CD4-positive, alpha-beta T cell treated with Interleukin-2 at 100 ng/mL for 4 hours (primary cell): ENCODE measurements around the gene SNTG2.

Experiments used
- DNase-seq: peaks from one replicate; pipeline ENCODE4 v3.0.0-alpha.2; 2020; ENCODE audit warnings: low spot score

Gene SNTG2

DNA sequence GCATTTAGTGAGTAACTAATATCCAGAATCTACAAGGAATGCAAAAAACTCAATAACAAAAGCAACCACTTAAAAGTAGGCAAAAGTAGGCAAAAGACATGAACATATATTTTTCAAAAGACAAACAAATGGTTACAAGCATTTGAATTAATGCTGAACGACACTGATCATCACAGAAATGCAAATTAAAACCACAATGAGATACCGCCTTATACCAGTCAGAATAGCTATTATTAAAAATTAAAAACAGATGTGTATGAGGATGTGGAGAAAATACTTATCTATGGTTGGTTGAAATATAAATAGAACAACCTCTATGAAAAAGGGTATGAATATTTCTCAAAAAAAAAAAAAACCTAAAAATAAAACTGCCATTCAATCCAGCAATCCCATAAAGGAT lies 51.7 kb downstream of the SNTG2 start:
- DNase-seq: no peak

DNA sequence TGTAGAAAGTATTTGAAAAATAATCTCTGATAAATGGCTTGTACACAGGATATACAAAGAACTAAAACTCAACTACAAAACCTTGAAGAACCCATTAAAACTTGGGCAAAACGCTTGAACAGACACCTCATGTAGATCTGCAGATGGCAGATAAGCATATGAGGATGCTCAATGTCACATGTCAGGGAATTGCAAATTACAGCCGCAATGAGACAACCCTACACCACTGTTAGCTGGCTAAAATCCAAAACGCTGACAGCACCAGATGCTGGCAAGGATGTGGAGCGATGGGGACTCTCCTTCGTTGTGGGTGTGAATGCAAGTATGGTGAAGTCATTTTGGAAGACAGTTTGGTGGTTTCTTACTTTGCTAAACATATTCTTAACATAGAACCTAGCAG lies 53.7 kb downstream of the SNTG2 start:
- DNase-seq: no peak

DNA sequence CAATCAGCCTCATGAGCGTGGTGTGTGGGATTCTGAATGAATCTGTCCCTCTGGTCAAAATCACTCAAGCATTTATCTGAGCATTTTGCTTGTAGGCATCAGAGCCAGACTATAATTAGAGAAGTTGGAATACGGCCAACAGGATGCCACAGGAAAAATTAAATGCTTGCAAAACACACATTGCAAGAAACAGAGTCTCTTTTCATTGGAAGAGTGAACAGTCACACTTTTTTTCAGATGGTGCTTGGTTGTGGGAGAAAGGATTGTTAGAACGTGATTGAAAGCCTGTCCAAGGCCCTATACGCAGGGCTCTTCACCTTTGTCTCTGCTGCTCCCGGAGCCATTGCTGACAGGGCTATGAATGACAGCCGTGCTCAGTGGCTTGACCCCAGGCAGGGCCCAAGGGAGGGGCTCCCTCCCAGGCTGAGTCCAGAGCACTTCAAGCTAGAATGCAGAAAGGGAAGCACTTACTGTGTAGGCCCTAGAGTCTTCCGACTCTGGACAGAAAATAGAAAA lies 59.8 kb downstream of the SNTG2 start:
- no peak for DNase-seq

DNA sequence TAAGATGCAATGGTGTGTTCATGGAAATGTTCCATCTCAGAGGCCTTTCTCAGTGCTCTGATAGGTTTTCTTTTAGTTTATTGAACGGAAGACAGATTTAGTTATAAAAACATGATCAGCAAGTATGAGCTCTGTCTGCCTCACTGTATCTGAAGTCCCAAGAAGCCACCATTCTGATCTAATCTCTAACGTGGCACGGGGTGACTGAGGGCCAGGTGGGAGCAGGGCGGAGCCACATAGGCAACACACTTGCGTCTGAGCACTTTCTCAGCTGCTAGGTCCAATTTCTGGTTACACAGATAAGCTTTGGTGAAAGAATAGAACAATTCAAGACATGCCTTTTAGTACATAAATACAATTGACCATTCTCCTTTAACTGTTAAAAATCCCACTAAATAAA lies 60.4 kb downstream of the SNTG2 start:
- DNase-seq: no peak

DNA sequence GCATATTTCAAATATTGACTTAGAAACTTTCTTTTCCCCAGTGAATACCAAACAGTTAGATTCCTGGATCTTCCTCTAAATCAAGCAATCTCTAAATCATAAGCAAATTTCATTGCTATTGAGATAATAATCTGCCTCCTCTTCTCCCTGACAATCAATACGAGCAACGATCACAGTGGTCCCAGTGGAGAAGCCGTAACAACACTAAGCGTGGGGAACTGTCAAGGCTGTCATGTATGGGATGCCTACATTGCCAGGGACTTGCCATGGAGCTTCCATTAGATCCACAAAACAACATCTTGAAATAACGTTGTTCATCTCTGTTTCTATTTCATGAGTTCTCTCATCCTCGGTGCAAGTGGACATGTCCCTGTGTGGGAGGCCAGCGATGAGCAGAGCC lies 61.3 kb downstream of the SNTG2 start:
- DNase-seq: no peak

DNA sequence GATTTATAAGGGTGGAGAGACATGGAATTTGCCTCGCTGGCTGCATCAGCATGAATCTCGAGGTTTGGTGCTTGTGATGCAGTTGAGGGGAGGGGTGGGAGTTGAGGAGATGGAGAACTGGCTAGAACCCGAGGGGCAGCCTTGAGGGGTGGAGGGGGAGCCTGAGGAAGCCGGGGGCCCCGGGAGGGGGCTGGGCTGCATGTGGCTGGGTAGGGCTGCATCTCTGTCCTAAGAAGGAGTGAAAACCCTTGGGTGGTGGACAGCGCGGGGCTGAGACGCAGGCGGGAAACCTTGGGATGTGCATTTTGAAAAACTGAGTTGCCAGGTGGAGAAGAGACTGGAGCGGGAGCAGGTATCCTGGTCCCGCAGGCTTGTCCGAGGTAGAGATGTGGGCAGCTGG lies 64.2 kb downstream of the SNTG2 start:
- no peak for DNase-seq

DNA sequence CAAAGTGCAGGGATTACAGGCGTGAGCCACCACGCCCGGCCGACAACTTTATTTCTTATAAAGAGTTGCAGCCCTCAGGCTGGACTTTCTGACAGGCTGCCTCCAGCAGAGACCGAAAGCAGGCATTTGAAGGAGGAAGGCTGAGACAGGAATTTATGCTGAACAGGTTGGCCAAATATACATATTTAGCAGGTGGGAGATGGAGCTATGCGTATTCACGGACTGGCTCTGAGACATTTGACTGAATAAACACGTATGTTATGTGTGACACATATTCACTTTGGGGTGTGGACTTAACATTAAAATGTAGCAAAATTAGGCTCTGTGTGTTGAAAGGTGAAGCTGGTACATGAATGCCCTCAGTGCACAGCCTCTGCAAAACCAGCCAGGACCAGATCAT lies 65.9 kb downstream of the SNTG2 start:
- no peak for DNase-seq

DNA sequence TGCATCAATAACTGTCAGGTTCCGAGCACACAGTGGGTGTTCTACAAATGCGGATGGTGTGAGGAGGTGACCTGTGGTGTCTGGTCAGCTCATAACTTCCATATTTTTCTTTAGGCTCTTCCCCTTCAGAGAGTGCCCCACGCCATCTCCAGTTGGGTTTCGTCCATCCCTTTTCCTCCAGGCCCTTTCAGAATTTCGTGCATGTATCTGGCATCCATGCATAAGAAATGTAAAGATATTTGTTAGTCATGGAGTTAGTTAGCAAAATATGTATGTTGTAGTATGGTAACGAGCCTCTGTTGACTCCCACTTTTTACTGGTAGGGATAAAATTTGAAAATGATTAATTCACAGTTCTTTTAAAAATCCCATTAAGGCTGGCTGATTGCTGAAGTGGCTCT lies 67.2 kb downstream of the SNTG2 start:
- DNase-seq: no peak

DNA sequence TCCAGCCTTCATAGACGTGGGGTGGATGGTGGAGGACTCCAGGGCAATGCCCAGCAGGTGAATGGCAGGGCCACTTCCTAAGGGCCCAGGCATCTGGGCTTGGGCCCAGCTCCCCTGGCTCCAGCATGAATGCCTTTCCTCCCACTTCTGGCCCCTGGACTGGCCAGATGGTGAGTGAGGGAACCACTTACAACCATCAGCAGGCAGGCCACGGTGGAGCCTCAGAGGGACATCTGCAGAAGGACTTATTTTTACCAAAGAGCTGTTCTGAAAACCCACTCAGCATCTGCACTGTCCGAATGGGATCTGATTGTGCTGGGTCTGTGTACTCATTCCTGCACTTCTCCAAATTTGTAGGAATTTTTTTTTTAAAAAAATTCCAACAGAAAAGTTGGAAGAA lies 69.6 kb downstream of the SNTG2 start:
- no peak for DNase-seq

DNA sequence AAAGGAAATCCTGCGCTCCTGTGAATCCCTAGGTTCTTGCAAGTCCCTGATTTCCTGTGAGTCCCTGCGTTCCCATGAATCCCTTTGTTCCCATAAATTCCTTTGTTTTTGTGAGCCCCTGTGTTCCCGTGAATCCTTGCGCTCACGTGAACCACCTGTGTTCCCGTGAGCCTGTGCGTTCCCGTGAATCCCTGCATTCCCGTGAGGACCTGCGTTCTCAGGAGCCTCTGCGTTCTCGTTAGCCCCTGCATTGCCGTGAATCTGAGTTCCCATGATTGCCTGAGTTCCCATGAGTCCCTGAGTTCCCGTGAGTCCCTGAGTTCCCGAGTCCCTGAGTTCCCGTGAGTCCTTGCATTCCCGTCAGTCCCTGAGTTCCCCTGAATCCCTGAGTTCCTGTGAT lies 71.5 kb downstream of the SNTG2 start:
- DNase-seq: no peak

DNA sequence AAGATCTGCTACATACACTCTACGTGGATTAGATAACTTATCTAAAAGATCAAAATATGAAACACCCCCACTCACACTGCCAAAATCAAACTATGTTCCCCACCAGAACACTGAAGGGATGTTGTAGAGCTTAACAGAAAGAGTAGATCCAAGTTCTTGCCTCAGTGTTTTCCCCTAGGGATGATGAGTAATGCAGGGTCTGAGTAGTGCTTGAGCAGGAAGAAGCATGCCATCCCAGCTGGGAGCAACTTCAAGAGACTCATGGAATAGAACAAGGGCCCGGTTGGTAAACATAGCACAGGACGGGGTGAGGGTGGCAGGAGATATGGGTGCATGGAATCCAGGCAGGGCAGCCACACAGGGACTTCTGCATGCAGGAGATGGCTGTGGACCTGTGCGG lies 74.3 kb downstream of the SNTG2 start:
- no peak for DNase-seq

DNA sequence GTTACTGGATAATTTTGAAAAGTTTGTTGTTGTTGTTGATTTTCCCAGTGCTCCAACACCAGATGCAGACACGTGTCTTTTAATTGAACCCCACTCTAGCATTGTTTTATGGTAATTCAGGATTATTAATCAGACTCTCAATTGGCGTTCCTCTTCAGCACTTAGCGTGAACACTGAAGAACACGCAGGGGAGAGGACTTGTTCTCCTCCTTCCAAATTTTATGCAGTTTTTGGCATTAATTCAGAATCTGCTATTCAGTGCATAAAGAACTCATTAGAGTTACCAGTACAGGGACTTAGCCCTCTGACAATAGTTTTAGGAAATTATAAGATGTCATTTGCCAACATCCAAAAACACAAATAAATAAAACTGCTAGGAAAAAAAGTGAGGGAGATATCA lies 75.5 kb downstream of the SNTG2 start:
- no peak for DNase-seq

DNA sequence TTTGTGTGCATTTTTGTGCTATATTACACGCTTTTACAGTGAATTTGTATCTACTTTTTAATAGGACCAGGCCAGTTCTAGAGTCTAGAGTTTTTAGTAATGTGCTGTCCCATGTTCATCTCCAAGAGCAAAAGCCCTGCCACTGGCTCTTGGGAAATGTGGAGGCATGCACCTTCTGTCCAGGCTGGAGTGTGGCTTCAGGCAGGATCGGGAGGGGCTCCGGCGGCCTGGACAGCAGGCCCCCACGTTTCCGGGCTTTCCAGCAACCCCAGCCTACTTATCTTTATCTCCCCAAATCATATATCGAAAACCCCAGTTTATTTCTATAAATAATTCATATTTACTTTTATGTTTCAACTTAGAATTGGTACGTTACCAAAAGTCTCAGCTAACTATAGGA lies 78.2 kb downstream of the SNTG2 start:
- no peak for DNase-seq

DNA sequence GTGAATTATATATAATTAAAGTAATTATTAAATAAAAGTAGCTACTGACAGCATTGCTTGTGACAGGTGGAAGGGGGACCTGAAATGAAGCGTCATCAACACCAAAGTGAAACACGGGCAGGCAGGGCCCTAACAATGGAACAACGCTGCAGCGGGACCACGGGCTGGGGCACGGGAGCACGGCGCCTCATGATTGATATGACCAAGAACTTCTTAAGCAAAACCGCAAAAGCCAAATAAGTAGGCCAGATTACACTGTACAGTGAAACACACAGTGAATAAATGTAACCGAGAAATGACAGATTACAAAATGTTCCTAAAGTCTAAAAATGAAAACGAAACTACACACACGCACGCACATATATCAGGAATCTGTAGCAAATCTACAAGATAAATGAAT lies 81.4 kb downstream of the SNTG2 start:
- DNase-seq: peak; percentile 16

DNA sequence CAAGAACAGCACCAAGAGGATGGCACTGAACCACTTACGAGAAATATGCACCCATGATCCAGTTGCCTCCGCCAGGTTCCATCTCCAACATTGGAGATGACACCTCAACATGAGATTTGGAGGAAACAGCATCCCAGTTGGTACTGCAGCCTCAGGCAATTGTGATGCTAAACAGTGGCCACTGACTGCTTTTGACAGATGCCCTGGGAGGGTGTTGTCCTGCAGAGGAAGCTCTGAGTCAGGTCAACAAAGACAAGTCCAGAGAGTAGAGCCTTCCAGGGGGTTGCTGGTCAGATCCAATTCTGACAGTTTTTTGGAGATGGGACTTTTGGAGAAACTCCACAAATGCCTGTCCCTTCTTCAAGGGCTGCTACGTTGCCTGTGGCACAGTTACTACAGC lies 82.4 kb downstream of the SNTG2 start:
- DNase-seq: no peak

DNA sequence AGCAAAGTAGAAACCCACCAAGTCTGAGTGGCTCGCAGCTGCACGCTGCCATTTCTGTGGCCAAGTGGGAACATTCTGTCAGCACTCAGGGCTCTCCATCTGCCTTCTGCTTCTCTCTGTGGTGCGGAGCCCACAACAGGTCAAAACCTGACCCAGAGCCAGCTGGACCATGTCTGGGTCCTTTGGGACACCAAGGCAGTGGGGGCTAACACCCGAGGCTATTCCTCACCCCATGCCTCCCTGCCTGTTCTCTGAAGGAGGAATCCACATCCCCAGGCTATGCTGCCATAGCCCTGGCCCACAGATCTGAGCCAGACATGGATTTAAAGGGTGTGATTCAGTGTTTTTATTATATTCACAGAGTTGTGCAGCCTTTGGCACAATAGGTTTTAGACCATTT lies 86.4 kb downstream of the SNTG2 start:
- DNase-seq: no peak

DNA sequence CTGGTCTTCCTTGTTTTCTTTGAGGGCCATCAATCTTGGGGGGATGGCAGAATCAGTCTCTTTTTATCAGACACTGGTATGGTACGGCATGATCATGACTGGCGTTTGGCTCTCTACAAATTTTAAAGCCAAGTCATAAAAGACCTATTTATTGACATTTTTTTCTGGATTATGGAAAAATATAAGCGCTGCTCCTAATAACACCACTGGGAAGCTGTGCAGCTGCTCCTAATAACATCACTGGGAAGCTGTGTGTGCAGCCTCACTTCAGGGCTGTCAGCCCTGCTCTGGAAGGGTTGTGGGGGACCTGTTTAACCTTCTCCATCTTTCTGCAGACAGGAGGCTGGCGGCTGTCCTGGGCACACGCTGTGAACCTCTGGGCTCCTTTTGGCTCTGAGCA lies 88.9 kb downstream of the SNTG2 start:
- DNase-seq: no peak

DNA sequence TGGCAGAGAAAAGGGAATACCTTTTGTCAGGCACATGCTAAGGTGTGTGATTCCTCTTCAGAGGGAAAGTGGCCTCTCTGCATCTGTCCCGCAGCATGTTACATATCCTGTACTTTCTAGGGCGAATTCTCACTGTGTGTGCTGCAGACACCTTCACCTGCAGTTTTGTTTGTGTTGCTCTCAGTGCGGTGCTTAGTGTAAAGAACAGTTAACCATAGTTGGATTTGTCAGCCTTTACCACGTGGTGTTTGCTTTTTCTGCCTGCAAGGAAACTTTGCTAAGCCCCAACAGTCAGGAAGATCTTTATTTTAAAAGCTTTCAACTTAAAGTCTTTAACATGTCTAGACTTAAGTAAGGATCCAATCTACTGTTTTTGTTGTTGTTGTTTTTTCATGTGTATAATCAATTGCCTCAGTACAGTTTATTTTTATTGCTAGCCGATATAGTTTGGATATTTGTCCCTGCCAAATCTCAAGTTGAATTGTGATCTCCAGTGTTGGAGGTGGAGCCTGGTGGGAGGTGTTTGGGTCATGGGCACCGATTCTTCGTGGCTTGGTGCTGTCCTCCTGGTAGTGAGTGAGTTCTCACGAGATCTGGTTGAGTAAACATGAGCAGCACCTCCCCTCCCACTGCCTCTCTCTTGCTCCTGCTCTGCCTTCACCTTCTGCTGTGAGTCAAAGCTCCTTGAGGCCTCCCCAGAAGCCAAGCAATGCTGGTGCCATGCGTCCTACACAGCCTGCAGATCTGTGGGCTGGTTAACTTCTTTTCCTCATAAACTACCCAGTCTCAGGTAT lies 90.6 kb downstream of the SNTG2 start:
- DNase-seq: no peak

DNA sequence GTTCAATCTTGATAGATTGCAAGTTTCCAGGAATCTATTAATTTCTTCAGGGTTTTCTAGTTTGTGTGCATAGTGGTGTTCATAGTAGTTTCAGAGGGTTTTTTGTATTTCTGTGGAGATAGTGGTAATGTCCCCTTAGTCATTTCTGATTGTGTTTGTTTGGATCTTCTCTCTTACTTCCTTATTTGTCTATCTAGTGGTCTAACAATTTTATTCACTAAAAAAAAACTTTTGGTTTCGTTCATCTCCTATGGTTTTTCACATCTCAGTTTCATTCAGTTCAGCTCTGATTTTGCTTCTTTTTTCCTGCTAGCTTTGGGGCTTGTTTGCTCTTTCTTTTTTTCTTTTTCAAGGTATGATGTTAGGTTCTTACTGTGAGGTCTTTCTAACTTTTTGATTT lies 94.5 kb downstream of the SNTG2 start:
- no peak for DNase-seq

DNA sequence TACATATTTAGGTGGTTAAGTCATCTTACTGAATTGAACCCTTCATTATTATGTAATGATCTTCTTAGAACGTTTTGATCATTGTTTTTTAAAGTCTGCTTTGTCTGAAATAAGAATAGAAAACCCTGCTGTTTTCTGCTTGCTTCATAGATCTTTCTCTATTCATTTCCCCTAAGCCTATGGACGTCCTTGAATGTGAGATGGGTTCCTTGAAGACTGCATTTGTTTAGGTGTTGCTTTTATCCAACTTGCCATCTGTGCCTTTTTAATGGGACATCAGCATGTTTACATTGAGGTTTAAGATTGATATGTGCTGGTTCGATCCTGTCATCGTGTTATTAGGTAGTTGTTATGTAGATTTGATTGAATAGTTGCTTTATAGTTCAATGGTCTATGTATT lies 95.4 kb downstream of the SNTG2 start:
- DNase-seq: no peak

DNA sequence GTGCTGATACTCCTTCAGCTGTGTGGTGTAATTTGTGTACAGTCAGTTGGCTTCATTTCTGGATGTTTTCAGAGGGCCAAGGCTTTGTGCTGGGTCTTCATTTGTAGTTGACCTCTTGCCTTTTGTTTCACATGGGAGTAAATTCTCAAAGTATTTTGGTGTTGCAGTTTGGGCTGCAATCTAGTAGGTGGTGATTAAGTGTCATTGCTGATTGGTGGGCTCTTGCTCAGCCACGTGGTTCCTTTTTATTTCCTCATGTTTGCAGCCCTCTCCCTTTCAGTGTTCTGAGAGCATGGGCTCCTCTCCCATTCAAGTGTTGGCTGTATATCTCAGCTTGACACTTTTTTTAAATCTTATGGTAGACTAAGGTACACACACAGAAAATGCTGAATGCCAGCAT lies 96.8 kb downstream of the SNTG2 start:
- no peak for DNase-seq

DNA sequence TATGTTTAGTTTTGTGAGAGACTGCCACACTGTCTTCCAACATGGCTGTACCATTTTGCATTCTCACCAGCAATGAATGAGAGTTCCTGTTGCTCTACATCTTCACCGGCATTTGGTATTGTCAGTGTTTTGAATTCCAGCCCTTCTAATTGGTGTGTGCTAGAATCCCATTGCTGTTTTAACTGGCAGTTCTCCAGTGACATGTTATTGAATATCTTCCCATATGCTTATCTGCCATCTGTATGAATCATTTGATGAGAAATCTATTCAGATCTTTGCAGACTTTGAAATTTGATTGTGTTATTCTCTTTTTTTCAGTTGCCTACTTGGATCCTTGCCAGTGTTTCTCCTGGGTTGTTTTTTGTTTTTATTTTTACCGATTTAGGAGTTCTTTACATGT lies 99.0 kb downstream of the SNTG2 start:
- no peak for DNase-seq

DNA sequence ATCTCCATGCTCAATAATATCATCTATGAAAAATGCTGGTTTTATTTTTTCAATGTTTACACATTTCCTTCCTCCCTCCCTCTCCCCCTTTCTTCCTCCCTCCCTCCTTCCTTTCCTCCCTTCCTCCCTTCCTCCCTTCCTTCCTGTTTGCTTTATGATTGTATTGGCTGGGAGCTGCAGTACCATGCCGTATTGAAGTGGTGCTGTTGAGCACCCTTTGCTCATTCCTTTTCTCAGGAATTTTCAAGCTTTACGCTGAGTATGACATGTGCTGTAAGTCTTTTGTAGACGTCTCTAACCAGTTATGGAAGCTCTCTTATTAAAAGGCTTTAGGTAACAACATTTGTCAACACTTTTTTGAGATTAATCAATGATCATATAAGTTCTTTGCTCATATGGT lies 100.4 kb downstream of the SNTG2 start:
- no peak for DNase-seq

DNA sequence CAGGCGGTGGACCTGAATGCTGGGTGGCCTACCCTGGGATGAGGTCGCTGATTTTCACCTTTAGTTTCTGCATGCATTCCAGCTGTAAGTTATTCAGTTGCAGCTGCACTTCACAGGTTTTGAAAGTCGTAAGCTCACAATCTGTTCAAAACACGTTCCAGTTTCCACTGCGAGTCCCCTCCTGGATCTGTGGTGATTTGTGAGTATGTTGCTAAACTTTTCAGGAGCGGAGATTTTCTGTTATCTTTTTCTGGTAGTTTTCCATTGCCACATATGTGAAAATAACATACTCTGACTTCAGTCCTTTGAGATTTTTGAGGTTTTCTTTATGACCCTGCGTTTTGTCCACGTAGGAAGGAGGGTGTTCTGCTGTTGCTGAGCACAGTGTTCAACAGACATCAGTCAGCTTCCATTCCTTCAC lies 102.1 kb downstream of the SNTG2 start:
- no peak for DNase-seq
